ENCODE data around the gene E2F4.

E2F4 gene

DNA sequence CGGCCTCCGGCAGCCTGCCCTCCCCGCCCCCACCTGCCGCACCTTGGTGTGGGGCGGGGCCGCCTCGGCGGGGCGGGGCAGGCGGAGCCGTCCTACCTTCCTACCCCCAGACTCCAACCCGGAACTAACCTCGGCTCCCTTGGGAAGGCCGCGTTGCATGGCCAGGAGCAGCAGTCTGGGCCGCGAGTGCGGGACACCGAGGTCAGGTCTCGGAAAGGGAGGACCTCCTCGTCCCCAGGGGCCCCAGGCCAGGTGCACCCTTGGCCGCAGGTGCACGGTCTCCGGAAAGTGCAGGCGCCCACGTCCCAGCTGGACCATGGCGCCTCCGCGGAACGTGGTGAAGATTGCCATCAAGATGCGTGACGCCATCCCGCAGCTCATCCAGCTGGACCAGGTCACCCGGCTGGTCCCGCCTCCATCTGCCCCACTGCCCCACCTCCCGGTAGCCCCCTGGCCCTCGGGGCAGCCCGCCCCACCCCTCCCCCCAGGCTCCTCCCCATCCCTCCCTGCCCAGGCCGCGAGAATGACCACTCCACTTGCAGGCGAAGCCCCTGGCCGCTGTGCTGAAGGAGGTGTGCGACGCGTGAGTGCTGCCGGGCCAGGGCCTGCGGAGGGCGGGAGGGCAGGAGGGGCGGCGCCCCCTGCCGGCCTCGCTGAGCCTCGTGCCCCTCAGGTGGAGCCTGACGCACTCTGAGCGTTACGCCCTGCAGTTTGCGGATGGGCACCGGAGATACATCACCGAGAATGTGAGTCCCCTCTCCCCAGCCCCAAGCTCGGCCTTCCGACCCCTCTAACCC, 7.3 kb downstream of the E2F4 start, which contains the start of gene ELMO3:
Gene ELMO3, plus strand, starts transcription at position 121 of the 797 bp plus-strand sequence. Its CDS starts 196 bp downstream, at position 317.
- TF ChIP-seq, protein P1, sequence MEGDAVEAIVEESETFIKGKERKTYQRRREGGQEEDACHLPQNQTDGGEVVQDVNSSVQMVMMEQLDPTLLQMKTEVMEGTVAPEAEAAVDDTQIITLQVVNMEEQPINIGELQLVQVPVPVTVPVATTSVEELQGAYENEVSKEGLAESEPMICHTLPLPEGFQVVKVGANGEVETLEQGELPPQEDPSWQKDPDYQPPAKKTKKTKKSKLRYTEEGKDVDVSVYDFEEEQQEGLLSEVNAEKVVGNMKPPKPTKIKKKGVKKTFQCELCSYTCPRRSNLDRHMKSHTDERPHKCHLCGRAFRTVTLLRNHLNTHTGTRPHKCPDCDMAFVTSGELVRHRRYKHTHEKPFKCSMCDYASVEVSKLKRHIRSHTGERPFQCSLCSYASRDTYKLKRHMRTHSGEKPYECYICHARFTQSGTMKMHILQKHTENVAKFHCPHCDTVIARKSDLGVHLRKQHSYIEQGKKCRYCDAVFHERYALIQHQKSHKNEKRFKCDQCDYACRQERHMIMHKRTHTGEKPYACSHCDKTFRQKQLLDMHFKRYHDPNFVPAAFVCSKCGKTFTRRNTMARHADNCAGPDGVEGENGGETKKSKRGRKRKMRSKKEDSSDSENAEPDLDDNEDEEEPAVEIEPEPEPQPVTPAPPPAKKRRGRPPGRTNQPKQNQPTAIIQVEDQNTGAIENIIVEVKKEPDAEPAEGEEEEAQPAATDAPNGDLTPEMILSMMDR (IDR thresholded peaks at IDR 0.05; ENCODE audit: low read depth, low read length, missing control alignments): peak; percentile 36

GRCh38 chr16:67199808-67200198, 7.8 kb downstream of the E2F4 start:
- H3K4me3 ChIP-seq (replicated peaks; ENCODE audit: low read depth, low read length): no peak overlapping the region
- TF ChIP-seq, protein P1 (IDR thresholded peaks at IDR 0.05; ENCODE audit: low read depth, low read length, missing control alignments): no peak
- DNase-seq (ENCODE audit: extremely low read depth, low read depth): no peak

More for the DNA sequence above, 7.3 kb downstream of the E2F4 start, which contains the start of gene ELMO3:
- DNase-seq (ENCODE audit: extremely low read depth, low read depth): no peak
- no peak within 1 kb of the TSS for H3K4me3 ChIP-seq (replicated peaks; ENCODE audit: low read depth, low read length)

- no peak overlapping the region for H3K4me3 ChIP-seq (replicated peaks; ENCODE audit: low read depth, low read length)
- TF ChIP-seq, protein P1 (IDR thresholded peaks at IDR 0.05; ENCODE audit: low read depth, low read length, missing control alignments): no peak
- DNase-seq (ENCODE audit: extremely low read depth, low read depth): no peak
These were observed 8.5 kb downstream of the E2F4 start for GRCh38 chr16:67200491-67200890.

- H3K4me3 ChIP-seq (replicated peaks; ENCODE audit: low read depth, low read length): no peak overlapping the region
- DNase-seq (ENCODE audit: extremely low read depth, low read depth): no peak
- TF ChIP-seq, protein P1 (IDR thresholded peaks at IDR 0.05; ENCODE audit: low read depth, low read length, missing control alignments): no peak
These were observed 9.7 kb downstream of the E2F4 start for GRCh38 chr16:67201411-67202345.

DNA sequence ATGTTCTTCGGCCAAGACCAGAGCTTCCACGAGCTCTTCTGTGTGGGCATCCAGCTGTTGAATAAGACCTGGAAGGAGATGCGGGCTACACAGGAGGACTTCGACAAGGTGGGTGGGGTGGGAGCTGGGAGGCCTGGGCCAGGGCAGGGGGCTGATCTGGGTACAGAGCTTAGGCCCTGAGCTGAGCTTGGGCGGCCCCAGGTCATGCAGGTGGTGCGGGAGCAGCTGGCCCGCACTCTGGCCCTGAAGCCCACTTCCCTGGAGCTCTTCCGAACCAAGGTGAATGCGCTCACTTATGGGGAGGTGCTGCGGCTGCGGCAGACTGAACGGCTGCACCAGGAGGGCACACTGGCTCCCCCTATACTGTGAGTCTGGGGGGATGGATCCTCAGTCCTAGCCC, 10.5 kb downstream of the E2F4 start:
- H3K4me3 ChIP-seq (replicated peaks; ENCODE audit: low read depth, low read length): no peak overlapping the region
- TF ChIP-seq, protein P1 (IDR thresholded peaks at IDR 0.05; ENCODE audit: low read depth, low read length, missing control alignments): no peak
- DNase-seq (ENCODE audit: extremely low read depth, low read depth): no peak

GRCh38 chr16:67202956-67203493, 11.1 kb downstream of the E2F4 start:
- TF ChIP-seq, protein P1 (IDR thresholded peaks at IDR 0.05; ENCODE audit: low read depth, low read length, missing control alignments): no peak
- H3K4me3 ChIP-seq (replicated peaks; ENCODE audit: low read depth, low read length): no peak overlapping the region
- DNase-seq (ENCODE audit: extremely low read depth, low read depth): no peak
